NT2/D1 (cell line): Measurements from ENCODE around the gene RPS27A.

Experiments used
- SUZ12 ChIP-seq: IDR thresholded peaks from 2 replicates; pipeline ENCODE4 v1.6.1; 2011; ENCODE audit not compliant: insufficient read length, insufficient read depth; ENCODE audit errors: extremely low read depth
- YY1 ChIP-seq: IDR thresholded peaks from 2 replicates; pipeline ENCODE4 v1.6.1; 2011; ENCODE audit not compliant: insufficient read length, insufficient read depth

GRCh38 chr2:55269645-55269990 is 37.1 kb downstream of the RPS27A start:
- TF ChIP-seq YY1 (no peak), SUZ12 (no peak)
